CD4-positive, alpha-beta T cell treated with Interferon gamma for 1 hour (primary cell): ENCODE results near the gene HAUS1.
A peak's percentile ranks its signal among the peaks of the same experiment; 100 is the strongest.
"Not testable (repeated sequence)": the region's sequence is repeated elsewhere in the genome, so short reads cannot be mapped to it uniquely, and the experiment has no call there.

ENCODE experiments used
- DNase-seq: peaks from one replicate; pipeline ENCODE4 v3.0.0-alpha.2; 2020

HAUS1 gene

GRCh38 chr18:46158499-46158898, 54.3 kb downstream of the HAUS1 start:
- DNase-seq = no peak

GRCh38 chr18:46160050-46160798, 56.0 kb downstream of the HAUS1 start:
- no peak for DNase-seq

GRCh38 chr18:46160840-46161239, 56.7 kb downstream of the HAUS1 start:
- not testable (repeated sequence) for DNase-seq

- no peak for DNase-seq
Measured at GRCh38 chr18:46161703-46162396, 57.7 kb downstream of the HAUS1 start.

GRCh38 chr18:46163091-46163490, 58.9 kb downstream of the HAUS1 start:
- DNase-seq = no peak

GRCh38 chr18:46163941-46164499, 59.8 kb downstream of the HAUS1 start:
- DNase-seq = no peak

GRCh38 chr18:46164502-46164901, 60.3 kb downstream of the HAUS1 start:
- not testable (repeated sequence) for DNase-seq

- DNase-seq = no peak
Measured at GRCh38 chr18:46164920-46165319, 60.7 kb downstream of the HAUS1 start.

GRCh38 chr18:46166261-46166970, 62.2 kb downstream of the HAUS1 start:
- DNase-seq = no peak

GRCh38 chr18:46167971-46168370, 63.8 kb downstream of the HAUS1 start:
- peak; percentile 77 for DNase-seq

- DNase-seq = no peak
Measured at GRCh38 chr18:46169464-46169941, 65.3 kb downstream of the HAUS1 start.

GRCh38 chr18:46171331-46171730, 67.1 kb downstream of the HAUS1 start:
- DNase-seq = no peak

GRCh38 chr18:46173393-46174341, 69.5 kb downstream of the HAUS1 start:
- DNase-seq = peak; percentile 93

- DNase-seq = peak; percentile 7
Measured at GRCh38 chr18:46174342-46175041, 70.3 kb downstream of the HAUS1 start.

GRCh38 chr18:46176001-46176400, 71.8 kb downstream of the HAUS1 start:
- DNase-seq = no peak
